Measurements from ENCODE around the gene CHST9.

Gene CHST9

GRCh38 chr18:26926066-26926675, 258.9 kb downstream of the CHST9 start:
- Histone ChIP-seq H3K27ac (no peak overlapping the region), H3K4me3 (IDR thresholded peaks at IDR 0.05; ENCODE audit: insufficient read depth, low read depth, low read length) (no peak overlapping the region), H3K4me2 (no peak overlapping the region), H4K20me1 (ENCODE audit: insufficient read depth) (no peaks in the 10 kb centered on the region), H3K9ac (no peak overlapping the region), H2AFZ (ENCODE audit: low read depth) (no peak overlapping the region), H3K4me1 (ENCODE audit: low read depth, poor library complexity, severe bottlenecking) (no peaks in the 10 kb centered on the region), H3K79me2 (ENCODE audit: insufficient read depth, low read depth) (no peaks in the 10 kb centered on the region), H3K27me3 (ENCODE audit: insufficient read depth, low read depth) (no peaks in the 10 kb centered on the region), H3K36me3 (ENCODE audit: insufficient read depth) (no peaks in the 10 kb centered on the region)
- TF ChIP-seq, protein P1, sequence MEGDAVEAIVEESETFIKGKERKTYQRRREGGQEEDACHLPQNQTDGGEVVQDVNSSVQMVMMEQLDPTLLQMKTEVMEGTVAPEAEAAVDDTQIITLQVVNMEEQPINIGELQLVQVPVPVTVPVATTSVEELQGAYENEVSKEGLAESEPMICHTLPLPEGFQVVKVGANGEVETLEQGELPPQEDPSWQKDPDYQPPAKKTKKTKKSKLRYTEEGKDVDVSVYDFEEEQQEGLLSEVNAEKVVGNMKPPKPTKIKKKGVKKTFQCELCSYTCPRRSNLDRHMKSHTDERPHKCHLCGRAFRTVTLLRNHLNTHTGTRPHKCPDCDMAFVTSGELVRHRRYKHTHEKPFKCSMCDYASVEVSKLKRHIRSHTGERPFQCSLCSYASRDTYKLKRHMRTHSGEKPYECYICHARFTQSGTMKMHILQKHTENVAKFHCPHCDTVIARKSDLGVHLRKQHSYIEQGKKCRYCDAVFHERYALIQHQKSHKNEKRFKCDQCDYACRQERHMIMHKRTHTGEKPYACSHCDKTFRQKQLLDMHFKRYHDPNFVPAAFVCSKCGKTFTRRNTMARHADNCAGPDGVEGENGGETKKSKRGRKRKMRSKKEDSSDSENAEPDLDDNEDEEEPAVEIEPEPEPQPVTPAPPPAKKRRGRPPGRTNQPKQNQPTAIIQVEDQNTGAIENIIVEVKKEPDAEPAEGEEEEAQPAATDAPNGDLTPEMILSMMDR (conservative IDR thresholded peaks at IDR 0.05; ENCODE audit: low read depth, low read length): no peak

GRCh38 chr18:26925313-26925712, 259.8 kb downstream of the CHST9 start:
- TF ChIP-seq, protein P1 (conservative IDR thresholded peaks at IDR 0.05; ENCODE audit: low read depth, low read length): no peak
- H3K9ac ChIP-seq: no peak overlapping the region
- no peak overlapping the region for H3K4me2 ChIP-seq
- no peaks in the 10 kb centered on the region for H3K27me3 ChIP-seq (ENCODE audit: insufficient read depth, low read depth)
- no peaks in the 10 kb centered on the region for H3K36me3 ChIP-seq (ENCODE audit: insufficient read depth)
- H3K27ac ChIP-seq: no peak overlapping the region
- H3K4me3 ChIP-seq (IDR thresholded peaks at IDR 0.05; ENCODE audit: insufficient read depth, low read depth, low read length): no peak overlapping the region
- H3K79me2 ChIP-seq (ENCODE audit: insufficient read depth, low read depth): no peaks in the 10 kb centered on the region
- no peak overlapping the region for H2AFZ ChIP-seq (ENCODE audit: low read depth)
- H4K20me1 ChIP-seq (ENCODE audit: insufficient read depth): no peaks in the 10 kb centered on the region
- no peaks in the 10 kb centered on the region for H3K4me1 ChIP-seq (ENCODE audit: low read depth, poor library complexity, severe bottlenecking)

DNA sequence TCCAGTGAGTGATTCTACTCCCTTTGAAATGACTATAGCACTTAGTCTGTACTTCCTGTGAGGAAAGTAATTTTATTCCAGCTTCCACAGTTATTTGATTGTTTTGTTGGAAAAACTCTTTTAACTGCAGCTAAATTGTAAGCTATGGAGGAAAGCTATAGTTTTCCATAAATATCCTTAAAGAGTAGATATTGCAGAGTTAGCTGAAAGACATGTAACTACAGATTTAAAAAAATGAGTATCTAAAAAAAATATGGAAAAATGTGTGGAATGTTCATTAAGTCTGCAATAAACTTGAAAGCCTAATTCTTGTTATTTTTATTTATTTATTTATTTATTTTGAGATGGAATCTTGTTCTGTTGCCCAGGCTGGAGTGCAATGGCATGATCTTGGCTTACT, 262.8 kb downstream of the CHST9 start:
- H3K79me2 ChIP-seq (ENCODE audit: insufficient read depth, low read depth): no peaks in the 10 kb centered on the region
- H3K4me2 ChIP-seq: no peak overlapping the region
- H2AFZ ChIP-seq (ENCODE audit: low read depth): no peak overlapping the region
- H3K27ac ChIP-seq: no peak overlapping the region
- no peak overlapping the region for H3K9ac ChIP-seq
- H3K36me3 ChIP-seq (ENCODE audit: insufficient read depth): no peaks in the 10 kb centered on the region
- H4K20me1 ChIP-seq (ENCODE audit: insufficient read depth): no peaks in the 10 kb centered on the region
- TF ChIP-seq, protein P1 (conservative IDR thresholded peaks at IDR 0.05; ENCODE audit: low read depth, low read length): no peak
- H3K4me1 ChIP-seq (ENCODE audit: low read depth, poor library complexity, severe bottlenecking): no peaks in the 10 kb centered on the region
- no peak overlapping the region for H3K4me3 ChIP-seq (IDR thresholded peaks at IDR 0.05; ENCODE audit: insufficient read depth, low read depth, low read length)
- H3K27me3 ChIP-seq (ENCODE audit: insufficient read depth, low read depth): no peaks in the 10 kb centered on the region

- no peak overlapping the region for H3K27ac ChIP-seq
- no peaks in the 10 kb centered on the region for H4K20me1 ChIP-seq (ENCODE audit: insufficient read depth)
- TF ChIP-seq, protein P1 (conservative IDR thresholded peaks at IDR 0.05; ENCODE audit: low read depth, low read length): no peak
- H3K36me3 ChIP-seq (ENCODE audit: insufficient read depth): no peaks in the 10 kb centered on the region
- H3K4me2 ChIP-seq: no peak overlapping the region
- no peaks in the 10 kb centered on the region for H3K4me1 ChIP-seq (ENCODE audit: low read depth, poor library complexity, severe bottlenecking)
- no peak overlapping the region for H3K4me3 ChIP-seq (IDR thresholded peaks at IDR 0.05; ENCODE audit: insufficient read depth, low read depth, low read length)
- no peaks in the 10 kb centered on the region for H3K79me2 ChIP-seq (ENCODE audit: insufficient read depth, low read depth)
- no peak overlapping the region for H2AFZ ChIP-seq (ENCODE audit: low read depth)
- no peaks in the 10 kb centered on the region for H3K27me3 ChIP-seq (ENCODE audit: insufficient read depth, low read depth)
- H3K9ac ChIP-seq: no peak overlapping the region
Observed at GRCh38 chr18:26920644-26921043, 264.5 kb downstream of the CHST9 start.
